Colon (tissue), 2 donors: ENCODE results near the gene TBC1D19.

ENCODE experiments used
- FAIRE-seq: peaks from 2 replicates; lab custom pipeline; 2012; peaks lifted over from hg19 to GRCh38; lab: Jason Lieb, UNC
- donor health status: control.
- donor health status: control.

The TBC1D19 gene

DNA sequence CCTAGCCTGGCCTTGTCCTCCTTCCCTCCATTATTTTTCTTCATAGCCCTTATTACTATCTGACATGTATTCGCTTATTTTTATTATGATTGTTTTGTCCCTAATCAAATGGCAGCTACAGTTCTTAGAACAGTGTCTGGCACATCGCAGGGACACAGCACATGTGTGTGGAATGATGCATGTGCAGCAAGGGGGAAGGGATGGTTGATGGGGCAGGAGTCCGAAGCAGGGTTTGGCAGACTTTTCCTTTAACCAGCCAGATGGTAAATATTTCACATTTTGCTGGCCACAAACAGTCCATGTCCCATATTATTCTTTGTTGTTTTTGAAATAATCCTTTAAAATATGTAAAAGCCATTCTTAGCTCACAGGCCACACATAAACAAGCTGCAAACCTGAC, 148.5 kb downstream of the TBC1D19 start:
- FAIRE-seq = no peak

- FAIRE-seq = no peak
Measured at GRCh38 chr4:26736621-26737020, 152.7 kb downstream of the TBC1D19 start.

DNA sequence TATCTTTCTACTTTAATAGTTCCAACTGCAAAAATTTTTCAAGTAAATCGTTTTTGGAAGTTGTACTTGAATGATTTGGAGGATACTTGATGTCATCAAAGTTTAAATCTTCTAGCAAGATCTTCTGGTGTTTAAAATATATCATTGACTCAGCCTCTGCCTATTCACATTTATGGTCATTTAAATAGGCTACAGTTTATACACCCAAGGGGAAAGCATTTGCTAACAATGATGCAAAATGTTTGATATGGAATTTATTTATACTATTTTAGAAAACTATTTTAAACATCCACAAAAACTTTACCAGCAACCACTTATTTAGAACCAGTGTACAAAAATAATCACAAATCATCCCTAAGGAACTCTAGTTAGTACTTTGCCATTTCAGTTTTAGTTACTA, 153.5 kb downstream of the TBC1D19 start:
- peak; percentile 5 for FAIRE-seq

GRCh38 chr4:26741491-26741871, 157.6 kb downstream of the TBC1D19 start:
- no peak for FAIRE-seq

- no peak for FAIRE-seq
Measured at GRCh38 chr4:26746802-26747213, 162.9 kb downstream of the TBC1D19 start.

DNA sequence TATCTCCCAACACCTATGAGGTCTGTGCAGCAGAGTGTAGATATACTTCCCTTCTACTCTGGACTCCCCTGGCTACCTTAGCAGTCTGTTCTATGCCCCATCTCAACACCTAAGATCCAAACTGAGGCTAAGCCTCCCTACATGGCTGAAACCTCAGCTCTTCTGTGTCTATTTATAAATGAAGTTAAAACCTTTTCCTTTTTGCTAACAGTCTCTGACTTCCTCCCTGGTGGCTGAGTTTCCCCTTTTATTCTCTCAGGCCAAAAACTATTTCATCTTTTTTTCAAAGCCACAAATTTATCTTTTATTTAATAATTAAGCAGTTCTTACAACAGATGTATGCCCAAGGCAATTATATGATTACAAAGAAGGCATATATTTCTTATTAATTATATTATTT, 164.9 kb downstream of the TBC1D19 start:
- no peak for FAIRE-seq

DNA sequence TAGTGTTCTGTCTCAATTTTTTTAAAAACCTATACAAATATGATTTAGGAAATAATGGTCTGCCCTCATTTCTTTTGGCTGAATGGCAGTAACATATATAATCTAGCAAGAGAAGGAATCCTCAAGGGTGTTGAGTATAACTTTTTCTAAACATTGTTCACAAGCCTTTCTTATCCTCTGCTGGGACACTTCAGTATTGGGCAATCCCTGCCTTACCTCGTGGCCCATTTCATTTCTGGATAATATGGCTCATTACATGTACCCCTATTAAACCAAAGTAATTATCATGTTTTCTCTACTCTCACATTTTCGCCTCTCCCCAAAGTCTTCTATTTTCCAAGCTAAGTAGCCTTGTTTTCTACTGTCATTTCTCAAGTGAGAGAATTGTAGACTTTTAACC, 166.0 kb downstream of the TBC1D19 start:
- FAIRE-seq = no peak

DNA sequence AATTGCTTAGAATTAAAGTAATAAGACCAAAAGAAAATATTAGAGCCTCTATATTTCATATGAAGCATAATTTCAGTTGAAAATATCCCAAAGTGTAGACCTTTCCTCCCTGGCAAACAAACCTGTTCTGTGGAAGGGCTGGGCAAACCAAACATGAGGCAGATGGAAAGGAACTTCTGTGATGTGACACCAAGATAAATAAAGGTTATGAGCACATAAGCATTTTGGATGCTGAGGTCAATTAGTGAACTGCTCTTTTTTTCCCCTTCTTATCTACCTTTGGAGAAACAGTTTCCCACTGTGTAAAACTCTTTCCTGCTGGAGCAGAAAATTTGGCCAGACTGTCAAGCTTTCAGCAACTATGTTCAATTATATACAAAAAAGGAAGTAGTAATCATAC, 167.1 kb downstream of the TBC1D19 start:
- no peak for FAIRE-seq

GRCh38 chr4:26751838-26752237, 168.0 kb downstream of the TBC1D19 start:
- no peak for FAIRE-seq

GRCh38 chr4:26753187-26753586, 169.3 kb downstream of the TBC1D19 start:
- no peak for FAIRE-seq

GRCh38 chr4:26753617-26754016, 169.7 kb downstream of the TBC1D19 start:
- FAIRE-seq = no peak

DNA sequence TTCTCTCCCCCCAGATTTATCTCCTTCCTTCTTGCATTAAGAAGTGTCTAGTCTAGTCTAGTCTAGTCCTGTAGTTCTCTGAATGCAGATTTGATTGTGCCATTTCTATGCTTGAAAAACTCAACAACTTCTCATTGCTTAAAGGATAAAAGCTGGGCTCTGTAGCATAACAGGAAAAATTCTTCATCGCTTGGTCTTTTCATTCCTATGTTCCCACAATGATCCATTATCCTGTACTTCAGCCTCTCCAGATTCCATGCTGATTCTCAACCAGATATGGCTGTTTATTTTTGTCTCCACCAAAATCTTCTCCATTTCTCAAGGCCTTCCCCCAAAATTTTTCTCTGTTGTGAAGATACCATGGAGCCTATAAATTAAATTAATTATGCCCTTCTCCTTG, 173.9 kb downstream of the TBC1D19 start:
- FAIRE-seq = no peak

DNA sequence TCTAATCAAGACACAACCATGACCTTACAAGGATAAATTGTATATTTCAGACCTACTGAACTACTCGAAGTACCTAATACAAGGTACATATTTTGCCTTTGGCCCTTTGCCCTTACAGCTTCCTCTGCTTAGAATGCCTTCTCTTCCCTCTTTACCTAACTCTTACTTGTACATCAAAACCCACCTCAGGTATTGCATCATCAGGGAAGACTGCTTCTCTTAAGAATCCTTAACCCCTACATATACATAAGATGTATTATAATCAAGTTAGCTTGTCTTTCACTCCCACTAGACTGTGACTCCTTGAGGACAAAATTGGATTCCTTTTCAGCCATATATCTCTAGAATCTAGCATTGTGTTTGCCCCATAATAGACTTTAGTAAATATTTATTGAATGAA, 175.0 kb downstream of the TBC1D19 start:
- FAIRE-seq = no peak

DNA sequence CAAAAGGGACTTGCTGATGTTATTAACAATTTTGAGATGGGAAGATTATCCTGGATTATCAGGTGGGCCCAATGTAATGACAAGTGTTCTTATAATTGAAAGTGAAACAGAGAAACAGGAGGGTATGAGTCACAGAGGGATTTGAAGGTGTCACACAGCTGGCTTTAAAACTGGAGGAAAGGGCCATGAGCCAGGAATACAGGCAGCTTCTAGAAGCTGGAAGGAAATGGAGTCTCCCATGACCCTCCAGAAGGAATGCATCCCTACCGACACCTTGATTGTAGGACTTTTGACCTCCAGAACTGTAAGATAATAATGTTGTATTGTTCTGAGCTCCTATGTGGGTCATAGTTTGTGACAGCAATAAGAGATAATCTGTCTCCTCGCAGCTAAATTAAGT, 178.8 kb downstream of the TBC1D19 start:
- FAIRE-seq = no peak

DNA sequence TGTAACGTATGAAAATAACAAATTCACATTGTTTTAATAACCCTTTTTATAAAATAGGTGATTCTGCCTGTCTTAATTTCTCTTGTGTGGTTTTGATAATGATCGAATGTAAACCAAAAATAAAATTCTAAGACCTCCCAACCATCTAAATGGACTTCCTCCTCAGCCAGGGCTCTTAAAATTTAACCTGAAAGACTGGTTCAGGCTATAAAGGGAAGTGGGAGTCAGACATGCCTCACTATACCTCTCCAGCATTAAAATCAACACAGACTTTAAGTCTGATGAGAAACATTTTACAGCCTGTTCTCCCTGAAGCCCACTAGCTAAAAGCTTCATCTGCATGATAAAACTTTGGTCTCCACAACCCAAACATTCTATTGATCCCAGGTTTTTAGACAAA, 179.2 kb downstream of the TBC1D19 start:
- FAIRE-seq = no peak

GRCh38 chr4:26763648-26764047, 179.8 kb downstream of the TBC1D19 start:
- no peak for FAIRE-seq

GRCh38 chr4:26764231-26764630, 180.3 kb downstream of the TBC1D19 start:
- no peak for FAIRE-seq

- FAIRE-seq = no peak
Measured at GRCh38 chr4:26765515-26765914, 181.6 kb downstream of the TBC1D19 start.

DNA sequence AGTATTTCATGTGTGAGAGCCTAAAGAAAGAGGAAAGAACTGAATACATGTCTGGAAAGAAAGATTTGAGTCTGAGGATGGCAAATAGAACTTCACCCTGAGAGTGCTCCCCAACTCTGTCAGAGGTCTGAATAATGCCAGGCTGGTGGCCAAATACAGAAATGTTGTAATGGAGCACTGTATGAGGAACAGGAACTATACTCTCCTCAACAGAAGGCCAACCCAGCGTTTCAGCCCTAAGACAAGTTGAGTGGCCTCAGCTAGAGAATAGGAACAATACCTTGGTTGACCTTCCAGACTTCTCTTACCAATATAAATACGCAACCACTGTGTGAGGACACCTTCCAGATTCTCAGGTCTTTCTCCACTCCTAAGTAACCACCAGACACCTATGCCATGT, 182.3 kb downstream of the TBC1D19 start:
- no peak for FAIRE-seq

DNA sequence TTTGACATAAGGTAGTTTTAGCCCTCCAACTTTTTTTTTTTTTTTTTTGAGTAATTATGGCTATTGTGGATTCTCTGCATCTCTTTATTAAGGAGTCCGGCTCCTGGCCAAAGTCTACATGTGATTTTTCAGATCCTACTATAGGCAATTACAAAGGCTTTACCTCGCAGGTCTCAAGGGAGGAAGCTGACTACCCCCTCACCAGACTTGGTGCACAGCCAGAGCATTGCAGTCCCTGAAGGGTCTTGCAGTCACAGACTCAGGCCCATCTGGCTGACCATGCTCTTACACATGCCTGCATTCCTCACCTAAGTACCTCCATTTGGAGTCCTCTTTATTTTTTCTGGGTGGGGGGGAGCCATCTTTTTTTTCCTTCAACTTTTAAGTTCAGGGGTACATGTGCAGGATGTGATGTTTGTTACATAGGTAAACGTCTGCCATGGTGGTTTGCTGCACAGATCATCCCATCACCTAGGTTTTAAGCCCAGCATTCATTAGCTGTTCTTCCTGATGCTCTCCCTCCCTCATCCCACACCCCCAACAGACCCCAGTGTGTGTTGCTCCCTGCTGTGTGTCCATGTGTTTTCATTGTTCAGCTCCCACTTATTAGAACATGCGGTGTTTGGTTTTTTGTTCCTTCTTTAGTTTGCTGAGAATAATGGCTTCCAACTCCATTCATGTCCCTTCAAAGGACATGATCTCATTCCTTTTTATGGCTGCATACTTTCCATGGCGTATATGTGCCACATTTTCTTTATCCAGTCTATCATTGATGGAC, 188.4 kb downstream of the TBC1D19 start:
- no peak for FAIRE-seq

GRCh38 chr4:26779224-26779623, 195.3 kb downstream of the TBC1D19 start:
- no peak for FAIRE-seq

DNA sequence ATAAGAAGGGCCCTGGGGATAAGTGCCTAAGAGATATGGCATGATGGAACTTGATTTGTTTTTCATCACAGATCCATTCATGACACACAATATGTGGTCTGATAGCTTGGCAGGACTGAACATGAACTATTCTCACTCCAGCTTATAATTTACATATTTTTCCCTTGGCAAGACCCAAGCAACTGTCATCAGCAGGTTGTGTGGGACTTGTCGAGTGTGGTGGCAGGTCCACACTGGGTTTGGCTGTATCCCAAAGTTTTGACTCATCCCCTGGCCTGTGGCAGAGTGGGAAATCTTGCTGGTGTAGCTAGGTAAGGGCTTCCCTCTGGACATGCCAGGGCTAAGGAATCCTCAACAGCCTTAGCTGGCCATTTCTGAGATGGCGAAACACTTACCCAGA, 195.8 kb downstream of the TBC1D19 start:
- no peak for FAIRE-seq

DNA sequence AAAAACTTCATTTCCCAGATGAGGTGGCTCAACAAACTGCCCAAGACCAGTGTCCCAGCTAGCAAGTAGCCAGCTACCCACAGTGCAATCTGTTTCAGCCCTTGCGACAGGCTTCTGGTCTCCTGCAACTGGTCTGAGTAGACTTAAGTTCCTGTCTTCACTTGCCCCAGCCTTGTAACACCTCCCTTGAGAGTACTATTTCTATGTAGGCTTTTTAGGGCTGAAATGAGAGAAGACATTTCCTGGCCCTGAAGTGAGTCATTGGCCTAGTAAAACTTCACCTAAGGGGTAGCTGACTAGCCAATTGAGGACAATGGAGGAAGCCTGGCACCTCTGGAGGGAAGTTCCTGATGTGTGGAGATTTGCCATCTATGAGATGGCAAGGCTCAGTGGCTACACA, 196.7 kb downstream of the TBC1D19 start:
- no peak for FAIRE-seq

DNA sequence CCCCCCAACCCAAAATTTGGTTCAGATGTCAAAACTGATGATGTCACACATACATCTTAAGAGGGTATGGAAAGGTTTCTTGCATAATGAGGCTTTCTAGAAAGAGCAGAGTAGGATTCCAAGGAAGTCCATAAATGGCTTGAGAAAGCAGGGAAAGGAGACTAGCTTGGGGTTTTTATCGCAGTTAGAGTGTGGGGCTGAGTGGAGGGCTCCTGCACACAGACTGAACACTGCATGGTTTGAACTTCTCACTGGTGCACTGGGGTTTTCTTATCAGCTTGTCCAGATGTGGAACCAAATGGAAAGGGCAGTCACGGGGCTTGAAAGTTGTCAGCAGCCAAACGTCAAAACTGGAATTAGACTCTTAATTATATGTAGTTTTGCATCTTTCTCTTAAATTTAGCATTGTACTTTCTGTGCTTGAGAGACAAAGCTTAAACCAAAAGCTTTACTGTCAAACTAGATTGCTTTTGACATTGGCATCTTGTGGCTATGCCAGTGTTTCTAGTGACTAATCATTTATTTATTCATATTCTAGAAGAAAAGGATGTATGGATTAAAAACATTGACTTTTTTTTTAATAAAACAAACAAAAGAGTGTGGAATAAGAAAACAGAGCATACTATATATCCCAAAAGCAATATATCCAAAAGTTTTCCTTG, 198.4 kb downstream of the TBC1D19 start:
- no peak for FAIRE-seq
